Gastroesophageal sphincter (tissue), 4 donors: ENCODE results near the gene MYOF. TPM values are rescaled to one million over a fixed set of nuclear protein-coding genes. Genes with fewer than 3 reads are reported as not detected.

Source experiments
- ATAC-seq: fragments of 150-250 bp; one replicate; pipeline ENCODE4 v1.9.1; 2016; ENCODE audit warnings: mild to moderate bottlenecking, moderate library complexity
- H3K27ac ChIP-seq, 4 donors: fragments of 200-600 bp; sonication (generic) in 3 of 4; 1 replicate in 3 of 4; 2 replicates in 1 of 4; pipeline ENCODE4 v1.5.1; 2016 to 2019
- H3K27me3 ChIP-seq: fragments of 200-600 bp; sonication (generic); one replicate; pipeline ENCODE4 v1.5.1; 2019
- H3K36me3 ChIP-seq, 2 donors: fragments of 200-600 bp; sonication (generic); one replicate each; pipeline ENCODE4 v1.5.1; 2019; ENCODE audit warnings: control low read depth in 1 of 2
- H3K4me1 ChIP-seq, 3 donors: fragments of 200-600 bp; sonication (generic); 1 replicate in 2 of 3; 2 replicates in 1 of 3; pipeline ENCODE4 v1.5.1; 2016 to 2019; ENCODE audit warnings: control low read depth in 2 of 3
- H3K4me3 ChIP-seq, 2 donors: fragments of 200-600 bp; sonication (generic); one replicate each; pipeline ENCODE4 v1.5.1; 2019; ENCODE audit warnings: mild to moderate bottlenecking in 1 of 2, moderate library complexity in 1 of 2
- H3K9me3 ChIP-seq, 3 donors: fragments of 200-600 bp; sonication (generic); one replicate each; pipeline ENCODE4 v1.5.1; 2017 to 2019; ENCODE audit warnings: control low read depth in 2 of 3
- CTCF ChIP-seq, 4 experiments: fragments of 200-600 bp in 2 of 4; fragments of 450-650 bp in 2 of 4; sonication (generic) in 1 of 4; IDR thresholded peaks; one replicate each; pipeline ENCODE4 v1.5.1; 2017 to 2019; ENCODE audit warnings: antibody characterized with exemption in 4 of 4, mild to moderate bottlenecking in 2 of 4, moderate library complexity in 2 of 4
- EP300 ChIP-seq: sonication (generic); formaldehyde crosslinking; IDR thresholded peaks from one replicate; pipeline ENCODE4 v1.6.1; 2017; ENCODE audit warnings: antibody characterized with exemption, mild to moderate bottlenecking
- POLR2A ChIP-seq, 2 donors: fragments of 450-650 bp; IDR thresholded peaks; one replicate each; pipeline ENCODE4 v1.6.1; 2017; ENCODE audit warnings: antibody characterized with exemption in 2 of 2, mild to moderate bottlenecking in 2 of 2, moderate library complexity in 1 of 2
- POLR2AphosphoS5 ChIP-seq: sonication (generic); formaldehyde crosslinking; IDR thresholded peaks from one replicate; pipeline ENCODE4 v1.6.1; 2017; ENCODE audit warnings: antibody characterized with exemption
- WGBS, 2 donors: methylation state at CpG; one replicate each; pipeline ENCODE4 v1.1.5; 2018; ENCODE audit warnings: low coverage in 1 of 2; 5-methylcytosine and 5-hydroxymethylcytosine counted together
- small RNA-seq, 4 donors: library from RNA; depleted of rRNA; stranded (forward); fragments of <200 nt; gene quantifications; one replicate each; pipeline ENCODE3, GENCODE V24; 2016
- total RNA-seq, 4 donors: library from RNA; depleted of rRNA; stranded (reverse); fragments of >200 nt; gene quantifications; one replicate each; pipeline ENCODE4 v1.1.0, GENCODE V29; 2016

MYOF gene
- total RNA-seq, 4 donors from 2014 or later = 98.0 to 157 (median 126) TPM

GRCh38 chr10:93259126-93259525 is 223.0 kb downstream of the MYOF start:
- H3K4me1 ChIP-seq = no peaks in the 10 kb centered on the region
- no peaks in the 10 kb centered on the region for H3K9me3 ChIP-seq
- no peak overlapping the region for H3K4me3 ChIP-seq
- WGBS, 2 donors = 82 to 86% methylated on average over 2 to 5 of the region's 5 CpGs
- H3K27me3 ChIP-seq = no peaks in the 10 kb centered on the region
- H3K36me3 ChIP-seq = no peaks in the 10 kb centered on the region
- H3K27ac ChIP-seq = no peak overlapping the region
- no peak for ATAC-seq
- TF ChIP-seq CTCF (IDR thresholded peaks at IDR 0.05) (no peak), POLR2AphosphoS5 (no peak), EP300 (no peak), POLR2A (IDR thresholded peaks at IDR 0.05) (no peak)

Small RNA genes within 50 kb of the gene (small RNA-seq; reads per million reads assigned to genes)
- 0 to 0.55 (median 0.06) reads per million in 4 donors for gene RNA5SP323

Other genes with a start within 250 kb of the MYOF start
- 1 to 10 TPM in 1 of 4 donors, under 1 TPM in 2, not detected in 1; 0.13 to 3.6 (median 0.35) TPM for gene CEP55, start 14.3 kb upstream of the MYOF start, total RNA-seq
- gene FFAR4, start 84.3 kb upstream of the MYOF start, total RNA-seq = not detected
- 10 to 100 TPM in 1 of 4 donors, 1 to 10 TPM in 1, not detected in 2; 1.9 to 10.6 TPM for gene RBP4, start 118.9 kb upstream of the MYOF start, total RNA-seq
- gene PDE6C, start 130.2 kb upstream of the MYOF start, total RNA-seq = not detected
- 10 to 100 TPM in 2 of 4 donors, 1 to 10 TPM in 2; 8.4 to 28.6 (median 14.3) TPM for gene FRA10AC1, start 220.3 kb upstream of the MYOF start, total RNA-seq